SK-N-SH (cell line): Measurements from ENCODE around the gene RPL15. TPM values are rescaled to one million over a fixed set of nuclear protein-coding genes. Genes with fewer than 3 reads are reported as not detected.

ENCODE experiments used
- CTCF ChIA-PET: fragments of 300-600, 350-600 bp; formaldehyde crosslinking; extraction: SDS; loops from one replicate; lab custom pipeline; 2021; lab: Yijun Ruan, JAX
- POLR2A ChIA-PET: fragments of 350-600 bp; sonication (Branson Sonifier 250); formaldehyde crosslinking; extraction: SDS; loops from one replicate; lab custom pipeline; 2020; ENCODE audit warnings: antibody characterized with exemption, inconsistent platforms; lab: Yijun Ruan, JAX
- DNase-seq: peaks from one replicate; pipeline ENCODE4 v3.0.0; 2012
- H2AFZ ChIP-seq: fragments of 200-600 bp; sonication (generic); 2 replicates; pipeline ENCODE4 v1.8.1; 2016; ENCODE audit warnings: antibody characterized with exemption, mild to moderate bottlenecking, low read depth
- H3F3A ChIP-seq: fragments of 200-600 bp; sonication (generic); replicated peaks from 2 replicates; pipeline ENCODE3; 2016; ENCODE audit warnings: antibody characterized with exemption, mild to moderate bottlenecking; ENCODE audit not compliant: insufficient read depth
- H3K27ac ChIP-seq, 2 experiments: fragments of 200-500 bp in 1 of 2; fragments of 200-600 bp in 1 of 2; sonication (Bioruptor generic) in 1 of 2; sonication (generic), shearing (Covaris generic) in 1 of 2; 2 replicates each; pipeline versions ENCODE4 v1.5.1 to v1.6.1; 2014 to 2016; ENCODE audit warnings: low read depth in 2 of 2, inconsistent platforms in 1 of 2, low read length in 1 of 2, mild to moderate bottlenecking in 1 of 2, mixed read lengths in 1 of 2
- H3K27me3 ChIP-seq: fragments of 200-600 bp; sonication (generic), shearing (Covaris generic); 2 replicates; pipeline ENCODE4 v1.6.1; 2016; ENCODE audit warnings: mixed run types; ENCODE audit not compliant: insufficient read depth
- H3K36me3 ChIP-seq, 2 experiments: fragments of 200-500 bp in 1 of 2; fragments of 200-600 bp in 1 of 2; sonication (Bioruptor generic) in 1 of 2; sonication (generic) in 1 of 2; replicated peaks in 1 of 2; 2 replicates each; pipeline versions ENCODE3 to v1.5.1; 2014 to 2016; ENCODE audit warnings: low read length in 1 of 2, mild to moderate bottlenecking in 1 of 2; ENCODE audit not compliant: insufficient read depth in 2 of 2, control insufficient read depth in 1 of 2
- H3K4me1 ChIP-seq, 2 experiments: fragments of 200-500 bp in 1 of 2; fragments of 200-600 bp in 1 of 2; sonication (Bioruptor generic) in 1 of 2; sonication (generic), shearing (Covaris generic) in 1 of 2; 2 replicates each; pipeline versions ENCODE4 v1.5.1 to v1.6.1; 2014 to 2016; ENCODE audit warnings: low read depth in 1 of 2, low read length in 1 of 2, mixed run types in 1 of 2; ENCODE audit not compliant: insufficient read depth in 2 of 2, control insufficient read depth in 1 of 2
- H3K4me2 ChIP-seq: fragments of 200-600 bp; sonication (generic), shearing (Covaris generic); 2 replicates; pipeline ENCODE4 v1.6.1; 2017; ENCODE audit warnings: mixed run types
- H3K4me3 ChIP-seq, 2 experiments: fragments of 200-500 bp in 1 of 2; fragments of 200-600 bp in 1 of 2; sonication (Bioruptor generic) in 1 of 2; sonication (generic), shearing (Covaris generic) in 1 of 2; 2 replicates each; pipeline versions ENCODE4 v1.5.1 to v1.8.1; 2014 to 2016; ENCODE audit warnings: low read depth in 2 of 2, inconsistent platforms in 1 of 2, low read length in 1 of 2, mild to moderate bottlenecking in 1 of 2, mixed read lengths in 1 of 2, moderate library complexity in 1 of 2
- H3K79me2 ChIP-seq: fragments of 200-600 bp; sonication (generic); 2 replicates; pipeline ENCODE4 v1.8.1; 2017; ENCODE audit warnings: mild to moderate bottlenecking; ENCODE audit not compliant: insufficient read depth
- H3K9ac ChIP-seq: fragments of 200-600 bp; sonication (generic); 2 replicates; pipeline ENCODE4 v1.6.1; 2017; ENCODE audit warnings: mixed run types
- H3K9me2 ChIP-seq: fragments of 200-600 bp; sonication (generic); 2 replicates; pipeline ENCODE4 v1.6.1; 2017; ENCODE audit warnings: mixed run types
- H3K9me3 ChIP-seq: fragments of 200-600 bp; sonication (generic); 2 replicates; pipeline ENCODE4 v1.6.1; 2017; ENCODE audit warnings: mixed run types, mild to moderate bottlenecking, moderate library complexity
- H4K20me1 ChIP-seq: fragments of 200-600 bp; sonication (generic); 2 replicates; pipeline ENCODE4 v1.6.1; 2017; ENCODE audit warnings: mild to moderate bottlenecking, mixed run types; ENCODE audit not compliant: insufficient read depth
- ELF1 ChIP-seq: IDR thresholded peaks from 2 replicates; pipeline ENCODE4 v1.4.0; 2012
- EZH2phosphoT487 ChIP-seq: fragments of 200-600 bp; sonication (generic); IDR thresholded peaks from 2 replicates; pipeline ENCODE4 v1.6.1; 2017; ENCODE audit warnings: low read depth, mixed run types, mild to moderate bottlenecking, antibody characterized with exemption, moderate library complexity, borderline replicate concordance
- FOSL2 ChIP-seq: IDR thresholded peaks from 2 replicates; pipeline ENCODE4 v1.4.0; 2012; ENCODE audit warnings: low read depth, mild to moderate bottlenecking, moderate library complexity, borderline replicate concordance
- FOXJ3 ChIP-seq: sonication (generic); formaldehyde crosslinking; IDR thresholded peaks from 2 replicates; pipeline ENCODE4 v1.5.1; 2020; ENCODE audit warnings: mild to moderate bottlenecking, missing genetic modification reagents
- FOXM1 ChIP-seq: IDR thresholded peaks from 2 replicates; pipeline ENCODE4 v1.4.0; 2012; ENCODE audit warnings: low read depth, mild to moderate bottlenecking
- JUND ChIP-seq: IDR thresholded peaks from 2 replicates; pipeline ENCODE4 v1.4.0; 2012
- MXI1 ChIP-seq: IDR thresholded peaks from 2 replicates; pipeline ENCODE4 v1.6.1; 2012; ENCODE audit warnings: mild to moderate bottlenecking, low read depth, low read length, improper control_type of control experiment
- NFIC ChIP-seq: IDR thresholded peaks from 2 replicates; pipeline ENCODE4 v1.4.0; 2012; ENCODE audit warnings: borderline replicate concordance
- NRF1 ChIP-seq: IDR thresholded peaks from 2 replicates; pipeline ENCODE4 v1.6.1; 2012; ENCODE audit warnings: low read depth, mild to moderate bottlenecking, low read length
- POLR2AphosphoS5 ChIP-seq: IDR thresholded peaks from 2 replicates; pipeline ENCODE4 v1.6.1; 2012; ENCODE audit warnings: low read depth, low read length
- RAD21 ChIP-seq: IDR thresholded peaks from 2 replicates; pipeline ENCODE4 v1.6.1; 2012; ENCODE audit warnings: mild to moderate bottlenecking, low read length
- RCOR1 ChIP-seq: fragments of 150-350 bp; IDR thresholded peaks from 2 replicates; pipeline ENCODE4 v1.6.1; 2017; ENCODE audit warnings: antibody characterized with exemption, low read length
- RXRA ChIP-seq: IDR thresholded peaks from 2 replicates; pipeline ENCODE4 v1.4.0; 2012; ENCODE audit warnings: low read depth, mild to moderate bottlenecking, borderline replicate concordance
- SIN3A ChIP-seq: IDR thresholded peaks from 2 replicates; pipeline ENCODE4 v1.6.1; 2012; ENCODE audit warnings: low read depth, mild to moderate bottlenecking, low read length, moderate library complexity, borderline replicate concordance
- SMC3 ChIP-seq: IDR thresholded peaks from 2 replicates; pipeline ENCODE4 v1.6.1; 2012; ENCODE audit warnings: low read depth, low read length, improper control_type of control experiment
- TAF1 ChIP-seq: IDR thresholded peaks from 2 replicates; pipeline ENCODE4 v1.6.1; 2012; ENCODE audit warnings: low read depth, mild to moderate bottlenecking, low read length, moderate library complexity, borderline replicate concordance
- USF2 ChIP-seq: fragments of 150-350 bp; IDR thresholded peaks from 2 replicates; pipeline ENCODE4 v1.6.1; 2017; ENCODE audit warnings: antibody characterized with exemption, low read length, low read depth, borderline replicate concordance
- YY1 ChIP-seq: IDR thresholded peaks from 2 replicates; pipeline ENCODE4 v1.4.0; 2012; ENCODE audit warnings: low read depth, mild to moderate bottlenecking
- WGBS: methylation state at CpG from one replicate; pipeline ENCODE4 v1.1.6; 2017; ENCODE audit warnings: low lambda C conversion rate; 5-methylcytosine and 5-hydroxymethylcytosine counted together
- polyA plus RNA-seq, 3 experiments: library from polyadenylated mRNA; depleted of rRNA; stranded (reverse); fragments of >200 nt; gene quantifications; 2 replicates each; pipeline ENCODE4 v1.2.3, GENCODE V29; 2012
- TF ChIP-seq, protein P1 (sequence below): fragments of 200-600 bp; sonication (generic); IDR thresholded peaks from 2 replicates; pipeline ENCODE4 v1.6.1; 2017; ENCODE audit warnings: antibody characterized with exemption, mild to moderate bottlenecking, moderate library complexity
- TF ChIP-seq, protein P2 (sequence below): IDR thresholded peaks from 2 replicates; pipeline ENCODE4 v1.6.1; 2012; ENCODE audit warnings: mild to moderate bottlenecking, low read depth, low read length, moderate library complexity

Gene RPL15
- polyA plus RNA-seq, 1 of the 3 experiments (the other 2 are of a cell fraction) = 5,582 TPM

DNA sequence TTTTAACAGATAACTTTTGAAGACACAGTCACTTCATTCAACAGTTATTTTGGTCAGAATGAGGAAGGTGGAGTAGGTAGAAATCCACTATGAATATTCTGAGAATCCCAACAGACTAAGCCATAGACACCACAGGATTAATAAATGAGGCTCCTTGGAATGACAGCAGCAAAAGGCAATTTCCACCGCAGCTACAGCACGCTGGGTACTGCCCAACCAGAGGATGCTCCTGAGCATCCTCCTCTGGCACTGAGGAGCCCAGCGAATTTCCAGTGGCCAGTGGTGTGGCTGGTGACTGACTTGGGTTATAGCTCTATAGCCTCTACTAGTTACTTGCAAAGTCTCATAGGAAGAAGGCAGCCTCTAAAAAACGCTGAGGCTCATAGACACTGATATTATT lies 24.5 kb downstream of the RPL15 start:
- peaks cover 4% of the 10 kb centered on the region for H4K20me1 ChIP-seq
- H3K4me2 ChIP-seq = no peak overlapping the region
- no peaks in the 10 kb centered on the region for H3K9me2 ChIP-seq
- H3K9me3 ChIP-seq = no peaks in the 10 kb centered on the region
- H2AFZ ChIP-seq = no peak overlapping the region
- peaks cover 5% of the 10 kb centered on the region for H3K79me2 ChIP-seq
- DNase-seq = no peak
- H3K4me1 ChIP-seq = peaks cover 0 to 8% of the 10 kb centered on the region in 2 experiments; a peak in 3 of 4 replicates
- ChIA-PET CTCF (no interaction called here), POLR2A (interaction anchor here (2.2 kb wide), 1 partner anchor 24 kb away, joined by 6 read pairs; the partner anchor contains the start of genes NKIRAS1 and RPL15)
- WGBS = 72% methylated on average over 4 of the region's 4 CpGs
- no peak overlapping the region for H3K4me3 ChIP-seq
- H3F3A ChIP-seq = peaks cover 4% of the 10 kb centered on the region
- no peak overlapping the region for H3K9ac ChIP-seq
- H3K27ac ChIP-seq = no peak overlapping the region
- TF ChIP-seq YY1 (no peak), MXI1 (no peak), JUND (no peak), SMC3 (no peak), EZH2phosphoT487 (no peak), RCOR1 (no peak), SIN3A (no peak), NRF1 (no peak), FOXJ3 (CRISPR knock-in tag) (no peak), NFIC (no peak), POLR2AphosphoS5 (no peak), RAD21 (no peak), ELF1 (no peak), USF2 (no peak), RXRA (no peak), FOSL2 (no peak), TAF1 (no peak), FOXM1 (no peak)
- TF ChIP-seq, protein P1, sequence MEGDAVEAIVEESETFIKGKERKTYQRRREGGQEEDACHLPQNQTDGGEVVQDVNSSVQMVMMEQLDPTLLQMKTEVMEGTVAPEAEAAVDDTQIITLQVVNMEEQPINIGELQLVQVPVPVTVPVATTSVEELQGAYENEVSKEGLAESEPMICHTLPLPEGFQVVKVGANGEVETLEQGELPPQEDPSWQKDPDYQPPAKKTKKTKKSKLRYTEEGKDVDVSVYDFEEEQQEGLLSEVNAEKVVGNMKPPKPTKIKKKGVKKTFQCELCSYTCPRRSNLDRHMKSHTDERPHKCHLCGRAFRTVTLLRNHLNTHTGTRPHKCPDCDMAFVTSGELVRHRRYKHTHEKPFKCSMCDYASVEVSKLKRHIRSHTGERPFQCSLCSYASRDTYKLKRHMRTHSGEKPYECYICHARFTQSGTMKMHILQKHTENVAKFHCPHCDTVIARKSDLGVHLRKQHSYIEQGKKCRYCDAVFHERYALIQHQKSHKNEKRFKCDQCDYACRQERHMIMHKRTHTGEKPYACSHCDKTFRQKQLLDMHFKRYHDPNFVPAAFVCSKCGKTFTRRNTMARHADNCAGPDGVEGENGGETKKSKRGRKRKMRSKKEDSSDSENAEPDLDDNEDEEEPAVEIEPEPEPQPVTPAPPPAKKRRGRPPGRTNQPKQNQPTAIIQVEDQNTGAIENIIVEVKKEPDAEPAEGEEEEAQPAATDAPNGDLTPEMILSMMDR = no peak
- TF ChIP-seq, protein P2, sequence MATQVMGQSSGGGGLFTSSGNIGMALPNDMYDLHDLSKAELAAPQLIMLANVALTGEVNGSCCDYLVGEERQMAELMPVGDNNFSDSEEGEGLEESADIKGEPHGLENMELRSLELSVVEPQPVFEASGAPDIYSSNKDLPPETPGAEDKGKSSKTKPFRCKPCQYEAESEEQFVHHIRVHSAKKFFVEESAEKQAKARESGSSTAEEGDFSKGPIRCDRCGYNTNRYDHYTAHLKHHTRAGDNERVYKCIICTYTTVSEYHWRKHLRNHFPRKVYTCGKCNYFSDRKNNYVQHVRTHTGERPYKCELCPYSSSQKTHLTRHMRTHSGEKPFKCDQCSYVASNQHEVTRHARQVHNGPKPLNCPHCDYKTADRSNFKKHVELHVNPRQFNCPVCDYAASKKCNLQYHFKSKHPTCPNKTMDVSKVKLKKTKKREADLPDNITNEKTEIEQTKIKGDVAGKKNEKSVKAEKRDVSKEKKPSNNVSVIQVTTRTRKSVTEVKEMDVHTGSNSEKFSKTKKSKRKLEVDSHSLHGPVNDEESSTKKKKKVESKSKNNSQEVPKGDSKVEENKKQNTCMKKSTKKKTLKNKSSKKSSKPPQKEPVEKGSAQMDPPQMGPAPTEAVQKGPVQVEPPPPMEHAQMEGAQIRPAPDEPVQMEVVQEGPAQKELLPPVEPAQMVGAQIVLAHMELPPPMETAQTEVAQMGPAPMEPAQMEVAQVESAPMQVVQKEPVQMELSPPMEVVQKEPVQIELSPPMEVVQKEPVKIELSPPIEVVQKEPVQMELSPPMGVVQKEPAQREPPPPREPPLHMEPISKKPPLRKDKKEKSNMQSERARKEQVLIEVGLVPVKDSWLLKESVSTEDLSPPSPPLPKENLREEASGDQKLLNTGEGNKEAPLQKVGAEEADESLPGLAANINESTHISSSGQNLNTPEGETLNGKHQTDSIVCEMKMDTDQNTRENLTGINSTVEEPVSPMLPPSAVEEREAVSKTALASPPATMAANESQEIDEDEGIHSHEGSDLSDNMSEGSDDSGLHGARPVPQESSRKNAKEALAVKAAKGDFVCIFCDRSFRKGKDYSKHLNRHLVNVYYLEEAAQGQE = no peak
- peaks cover 0 to 3% of the 10 kb centered on the region in 2 experiments for H3K36me3 ChIP-seq
- no peaks in the 10 kb centered on the region for H3K27me3 ChIP-seq
